Measurements from ENCODE around the gene LEFTY2.

Gene LEFTY2

GRCh38 chr1:225937048-225937968 lies 3.7 kb downstream of the LEFTY2 start:
- TF ChIP-seq BCL11A (tag by site-specific recombination; IDR thresholded peaks at IDR 0.05; ENCODE audit: low read depth), result no peak
- no peak for TF ChIP-seq ZNF23 (tag by site-specific recombination; IDR thresholded peaks at IDR 0.05; ENCODE audit: borderline replicate concordance)
- 0 out of 2 replicates have a peak, but pooled peaks have one; percentile 16 for TF ChIP-seq HIC1 (tag by site-specific recombination; IDR thresholded peaks at IDR 0.05)
- no peak for TF ChIP-seq PRDM4 (tag by site-specific recombination; IDR thresholded peaks at IDR 0.05)
- no peak for TF ChIP-seq ZNF548 (tag by site-specific recombination; IDR thresholded peaks at IDR 0.05)
- TF ChIP-seq ZNF157 (tag by site-specific recombination; IDR thresholded peaks at IDR 0.05), result no peak
- POLR2A ChIA-PET, result interaction anchor here (0.6 to 6.0 kb wide), 4 partner anchors 13 to 135 kb away, joined by 3 to 32 read pairs (median 10); partner anchors contain the start of gene PYCR2
- no peak overlapping the region for H3K4me3 ChIP-seq (ENCODE audit: low read depth, low read length)
- H3K27ac ChIP-seq (ENCODE audit: extremely low read depth, low read depth, low read length), result no peak overlapping the region
- CTCF ChIA-PET, result interaction anchor here (0.6 to 1.8 kb wide), 8 partner anchors 24 to 463 kb away, joined by 3 to 6 read pairs (median 3); no protein-coding TSS in a partner anchor
- H3K36me3 ChIP-seq (ENCODE audit: control insufficient read depth in 2 of 2, insufficient read depth in 1 of 2, low read length in 2 of 2), result no peaks in the 10 kb centered on the region
- no peaks in the 10 kb centered on the region for H3K4me1 ChIP-seq (ENCODE audit: control insufficient read depth, insufficient read depth, low read length)
- no peaks in the 10 kb centered on the region for H3K9me3 ChIP-seq (ENCODE audit: control insufficient read depth, insufficient read depth, low read depth, low read length)

- Histone ChIP-seq H3K27ac (ENCODE audit: extremely low read depth, low read depth, low read length) (no peak overlapping the region), H3K36me3 (ENCODE audit: control insufficient read depth in 2 of 2, insufficient read depth in 1 of 2, low read length in 2 of 2) (no peaks in the 10 kb centered on the region), H3K9me3 (ENCODE audit: control insufficient read depth, insufficient read depth, low read depth, low read length) (no peaks in the 10 kb centered on the region), H3K4me3 (ENCODE audit: low read depth, low read length) (no peak overlapping the region), H3K4me1 (ENCODE audit: control insufficient read depth, insufficient read depth, low read length) (no peaks in the 10 kb centered on the region)
- POLR2A ChIA-PET, result interaction anchor here (6.0 kb wide), 1 partner anchor 13 kb away, joined by 32 read pairs; the partner anchor contains the start of gene PYCR2
- CTCF ChIA-PET, result interaction anchor here (0.5 to 0.8 kb wide), 3 partner anchors 37 to 476 kb away, joined by 3 to 6 read pairs (median 3); no protein-coding TSS in a partner anchor
- TF ChIP-seq ZNF555 (tag by site-specific recombination; conservative IDR thresholded peaks at IDR 0.05) (no peak), ZNF133 (tag by site-specific recombination; IDR thresholded peaks at IDR 0.05) (no peak), ZBTB11 (tag by site-specific recombination; conservative IDR thresholded peaks at IDR 0.05; ENCODE audit: low read depth) (no peak), ZBTB17 (tag by site-specific recombination; IDR thresholded peaks at IDR 0.05) (no peak), ZBTB44 (tag by site-specific recombination; IDR thresholded peaks at IDR 0.05) (no peak), ZNF394 (tag by site-specific recombination; IDR thresholded peaks at IDR 0.05; ENCODE audit: borderline replicate concordance) (no peak), PRDM4 (tag by site-specific recombination; IDR thresholded peaks at IDR 0.05) (no peak), ZNF623 (tag by site-specific recombination; IDR thresholded peaks at IDR 0.05) (no peak), SCRT2 (tag by site-specific recombination; IDR thresholded peaks at IDR 0.05) (no peak)
Measured at GRCh38 chr1:225936523-225936922, 4.5 kb downstream of the LEFTY2 start.

All from HEK293 (cell line).